Fibroblast of skin of scalp (primary cell): ENCODE measurements around the gene ANGPTL5.
"Not testable (repeated sequence)": the region's sequence is repeated elsewhere in the genome, so short reads cannot be mapped to it uniquely, and the experiment has no call there.

Source experiments
- DNase-seq: peaks from one replicate; pipeline ENCODE4 v3.0.0-alpha.2; 2013

ANGPTL5 gene

DNA sequence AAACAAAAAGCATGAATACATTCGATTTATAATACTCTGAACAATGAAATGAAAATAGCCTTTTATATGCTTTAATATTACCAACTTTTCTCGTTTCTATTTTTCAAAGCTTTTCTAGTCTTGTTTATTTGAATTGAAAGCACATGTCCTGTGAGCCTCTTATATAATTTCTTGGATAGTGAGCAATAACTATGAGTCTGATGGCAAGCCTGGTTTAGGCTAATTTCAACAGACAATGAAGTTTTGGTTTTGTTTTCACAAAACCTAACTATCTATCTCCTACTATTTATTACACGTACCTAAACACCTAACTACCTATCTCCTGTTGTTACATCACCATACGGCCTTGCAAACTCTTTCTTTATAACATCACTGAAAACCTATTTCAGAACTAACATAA is 30.7 kb downstream of the ANGPTL5 start:
- DNase-seq, result no peak

DNA sequence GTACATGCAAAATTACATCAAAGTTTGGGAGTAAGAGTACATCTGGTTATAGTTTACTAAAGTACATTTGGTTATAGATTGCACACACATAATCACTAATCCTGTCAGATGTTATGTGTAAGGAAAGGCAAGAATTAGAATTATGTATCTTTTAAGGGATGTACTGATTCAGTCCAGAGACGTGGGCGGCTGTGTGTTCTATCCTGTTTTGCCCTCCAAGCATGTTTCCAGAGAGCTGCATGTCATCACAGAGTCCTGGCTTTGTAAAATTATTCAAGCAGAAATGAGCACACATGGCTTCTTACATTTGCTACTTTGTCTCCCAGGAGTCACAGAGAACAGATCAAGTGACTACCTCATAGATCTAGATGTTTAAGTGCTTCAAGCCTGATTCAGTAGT is 34.7 kb downstream of the ANGPTL5 start:
- DNase-seq, result no peak

DNA sequence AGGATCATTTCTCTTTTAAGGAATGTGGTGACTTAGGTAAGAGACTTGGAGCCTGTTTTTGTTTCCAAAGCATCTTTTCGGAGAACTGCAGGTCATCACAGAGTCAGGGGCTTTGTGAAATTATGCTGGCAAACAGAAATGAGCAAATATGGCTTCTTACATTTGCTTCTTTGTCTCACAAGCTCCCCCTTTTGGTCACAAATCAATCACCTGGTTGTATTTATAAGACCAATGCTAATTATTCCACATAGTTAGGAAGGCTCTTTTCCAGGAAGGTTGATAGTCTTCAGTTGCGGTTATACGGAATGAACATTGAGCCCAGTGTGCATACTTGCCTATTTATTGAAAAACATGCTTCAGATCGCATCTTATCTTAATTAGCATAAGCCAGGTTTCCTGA is 36.1 kb downstream of the ANGPTL5 start:
- DNase-seq, result peak; percentile 72

DNA sequence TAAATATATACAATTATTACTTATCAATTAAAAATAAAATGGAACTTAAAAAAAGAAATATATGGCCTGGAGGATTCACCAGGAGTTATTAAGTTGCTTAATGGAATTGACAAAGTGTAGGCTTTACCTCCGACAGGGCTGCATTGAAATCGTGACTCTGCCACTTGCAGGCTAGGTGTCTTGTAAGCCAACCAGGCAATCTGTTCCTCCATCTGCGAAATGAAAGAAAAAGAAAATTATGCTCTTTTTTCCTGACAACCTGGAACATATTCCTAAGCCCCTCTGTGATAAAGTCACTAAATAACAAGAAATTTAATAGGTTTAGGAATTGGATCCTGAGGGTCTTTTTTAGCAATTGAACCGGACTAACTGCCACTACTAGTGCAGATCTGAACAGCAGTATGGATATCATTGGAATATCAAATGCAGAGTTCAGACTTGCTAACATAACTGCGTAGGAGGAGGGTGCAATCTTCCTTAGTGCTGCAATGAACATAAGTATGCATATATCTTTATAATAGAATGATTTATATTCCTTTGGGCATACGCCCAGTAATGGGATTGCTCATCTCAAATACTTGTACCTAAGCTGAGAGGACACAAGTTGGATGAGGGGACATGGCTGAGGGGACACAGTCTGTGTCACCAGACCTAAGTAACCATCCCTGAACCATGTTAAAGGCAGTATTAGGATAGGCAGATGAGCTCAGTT is 44.0 kb downstream of the ANGPTL5 start:
- DNase-seq, result no peak

DNA sequence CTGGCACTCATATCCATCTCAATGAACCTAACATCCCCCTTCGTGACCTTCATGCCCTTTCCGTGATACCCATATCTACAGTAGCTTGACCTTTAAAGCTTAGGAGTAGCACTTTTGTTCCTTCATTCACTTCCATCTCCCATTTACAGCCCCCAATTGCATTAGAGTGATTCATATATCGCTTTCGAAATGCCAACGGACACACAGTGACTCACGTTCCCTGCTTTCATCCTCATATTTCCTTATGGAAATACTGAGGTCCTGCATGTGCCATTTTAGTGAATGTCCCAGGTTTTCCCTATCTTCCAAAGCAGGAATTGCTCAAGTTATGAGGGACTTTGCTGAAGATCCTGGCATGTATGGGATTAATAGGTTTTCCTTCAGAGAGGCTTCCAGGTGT is 45.8 kb downstream of the ANGPTL5 start:
- DNase-seq, result peak; percentile 75

DNA sequence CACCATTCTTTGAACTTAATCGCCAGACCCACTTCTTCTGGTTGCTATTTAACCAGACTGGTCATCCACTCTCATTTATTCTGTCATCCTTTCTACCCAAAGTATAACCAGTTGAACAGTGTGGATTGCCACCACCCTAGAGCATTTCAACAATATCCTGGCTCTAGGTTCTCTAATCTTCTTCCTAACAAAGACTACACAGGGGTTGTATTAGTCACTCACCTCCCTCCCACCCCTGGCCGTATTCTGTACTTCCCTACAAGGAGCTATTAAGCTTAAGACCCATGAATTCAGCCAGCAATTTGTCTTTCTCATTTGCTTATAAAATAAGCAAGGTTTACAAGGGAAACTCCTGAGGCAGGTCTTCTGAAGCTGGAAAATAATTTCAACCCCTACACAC is 48.4 kb downstream of the ANGPTL5 start:
- no peak for DNase-seq

DNA sequence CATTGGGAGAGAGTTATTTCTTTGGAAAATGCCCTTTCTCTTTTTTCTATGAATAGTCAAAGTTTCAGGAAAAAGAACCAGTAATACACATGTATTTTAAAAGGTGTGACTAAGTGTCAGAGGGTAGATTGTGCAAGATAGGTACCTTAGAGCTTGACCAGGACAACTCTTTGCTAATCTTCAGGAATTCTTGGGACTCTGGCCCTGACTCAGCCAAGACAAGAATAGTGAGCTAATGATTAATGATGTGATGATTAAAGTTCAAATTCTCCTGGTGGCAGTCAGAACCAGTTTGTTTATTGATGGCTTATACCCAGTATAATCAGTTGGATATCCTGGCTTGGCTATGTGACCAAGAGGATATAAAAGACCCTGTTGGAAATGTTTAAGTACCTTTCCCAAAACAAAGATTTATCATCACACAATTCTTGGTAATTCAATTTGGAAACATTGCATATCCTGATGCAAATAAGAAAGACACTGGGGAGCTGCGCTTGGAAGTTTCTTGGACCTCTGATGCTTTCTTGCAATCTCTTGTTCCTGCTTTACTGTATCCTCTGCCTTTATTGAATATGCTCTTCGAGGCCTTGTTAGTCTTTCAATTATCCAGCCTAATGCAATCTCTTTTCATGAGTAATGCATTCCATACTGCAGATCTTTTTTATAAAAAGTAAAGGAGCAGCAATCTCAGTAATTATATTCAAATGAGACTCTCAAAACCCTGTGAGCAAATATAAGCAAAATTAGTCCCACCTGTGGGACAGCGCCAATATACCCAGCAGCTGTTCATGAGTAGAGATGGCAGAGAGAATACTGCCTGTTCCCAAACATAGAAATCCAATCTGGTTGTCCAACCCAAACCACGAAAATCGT is 49.5 kb downstream of the ANGPTL5 start:
- peak; percentile 65 for DNase-seq

DNA sequence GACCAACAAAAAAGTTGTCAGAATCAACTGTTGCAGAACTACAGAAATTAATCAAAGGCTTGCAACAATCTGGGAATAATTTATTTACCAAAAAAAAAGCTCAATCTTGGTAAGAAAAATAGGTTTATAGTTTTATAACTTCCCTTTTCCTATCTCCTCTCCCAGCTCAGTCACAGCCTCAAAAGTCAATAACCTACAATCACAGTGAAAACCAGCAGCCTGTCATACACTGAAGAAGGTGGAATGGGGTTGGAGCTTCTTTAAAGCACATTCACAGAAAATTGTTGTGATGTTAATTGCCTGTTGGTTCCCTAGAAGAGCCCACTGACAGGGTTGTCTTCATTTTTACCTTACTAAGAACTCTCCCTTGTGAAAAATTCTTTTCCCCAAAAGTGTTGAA is 52.2 kb downstream of the ANGPTL5 start:
- DNase-seq, result no peak

DNA sequence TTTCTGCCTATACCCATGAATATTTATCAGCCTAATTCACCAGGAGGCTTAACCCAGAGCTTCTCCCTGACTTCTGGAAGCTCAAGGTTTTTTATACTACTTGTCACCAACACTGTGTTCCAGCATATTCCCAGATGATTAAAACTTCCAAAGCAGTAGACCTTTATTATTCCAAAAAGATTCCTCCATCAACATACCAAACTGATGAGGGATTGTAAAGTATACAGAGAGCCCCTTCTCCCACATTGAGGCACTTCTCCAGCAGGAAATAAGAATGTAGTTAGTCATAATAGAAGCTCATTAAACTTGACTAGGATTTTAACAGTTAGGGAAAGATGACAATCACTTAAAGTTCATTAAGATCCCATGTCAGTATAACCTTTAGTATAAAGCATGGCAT is 53.0 kb downstream of the ANGPTL5 start:
- peak; percentile 95 for DNase-seq

DNA sequence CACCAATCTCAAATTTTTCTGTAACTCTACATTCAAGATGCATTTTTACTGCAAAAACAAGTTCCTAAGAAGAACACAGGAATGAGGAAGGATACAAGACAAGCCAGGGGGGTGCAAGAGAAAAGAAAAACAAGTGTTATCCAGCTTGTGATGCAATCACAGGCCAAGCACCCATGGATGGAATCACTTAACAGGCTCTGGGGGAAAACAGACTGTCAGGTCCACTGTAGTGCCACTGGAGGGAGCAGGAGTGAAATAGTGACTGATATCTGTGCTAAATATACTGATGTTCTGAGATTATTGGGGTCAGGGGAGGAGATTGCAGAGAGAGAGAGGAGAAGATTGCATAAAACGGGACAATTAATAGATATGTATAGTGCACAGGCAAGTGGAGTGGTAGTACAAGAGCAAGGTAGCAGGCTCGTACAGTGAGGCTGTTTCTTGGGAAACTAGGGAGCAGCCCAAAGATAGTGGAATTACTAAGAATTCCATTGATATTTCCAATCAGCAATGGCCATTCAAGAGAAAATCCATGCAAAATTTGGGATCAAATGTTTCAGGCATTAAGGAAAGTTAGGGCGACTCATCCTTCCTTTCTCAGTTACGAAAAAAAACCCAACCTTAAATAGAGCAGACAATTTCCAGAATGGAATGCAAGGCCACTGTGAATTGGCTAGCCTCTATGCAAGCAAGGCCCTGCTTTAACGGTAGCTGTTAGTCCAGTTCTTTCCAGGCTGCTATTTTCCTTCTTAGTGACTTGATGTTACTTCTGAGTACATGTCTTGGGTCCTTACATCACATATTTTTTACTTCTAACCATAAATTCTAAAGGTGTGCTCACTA is 53.7 kb downstream of the ANGPTL5 start:
- DNase-seq, result peak; percentile 95

DNA sequence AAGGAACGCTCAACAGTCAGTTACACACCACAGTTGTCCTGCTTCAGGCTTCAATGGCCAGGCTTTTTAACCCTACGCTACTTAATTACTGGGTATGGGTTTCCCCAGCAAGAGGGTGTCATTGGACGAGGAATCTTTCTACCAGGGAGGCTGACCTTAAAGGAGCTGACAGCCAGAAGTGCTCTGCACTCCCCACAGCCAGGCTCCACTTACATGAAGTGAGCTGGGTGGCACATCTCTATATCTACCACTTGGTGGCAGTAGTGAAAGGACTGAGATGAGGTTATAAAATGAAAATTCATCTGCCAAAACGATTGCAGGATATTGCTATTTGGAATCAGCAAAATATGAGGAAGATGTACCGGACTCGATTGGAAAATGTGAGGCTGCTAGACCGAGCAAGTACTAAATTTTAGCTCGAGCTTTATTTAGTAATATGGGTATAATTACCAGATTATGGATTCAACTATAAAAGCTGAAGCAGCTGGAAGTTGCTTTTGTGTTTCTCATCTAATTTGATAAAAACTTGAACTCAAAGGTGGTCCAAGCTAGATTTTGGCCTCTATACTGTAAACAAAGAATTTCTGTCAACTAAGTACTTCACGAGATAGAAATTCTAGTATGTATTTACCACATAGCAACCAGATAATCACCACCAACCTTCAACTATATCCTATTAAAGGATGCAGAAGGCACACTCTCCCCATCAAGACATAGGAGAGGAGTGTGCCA is 55.5 kb downstream of the ANGPTL5 start:
- DNase-seq, result peak; percentile 80

DNA sequence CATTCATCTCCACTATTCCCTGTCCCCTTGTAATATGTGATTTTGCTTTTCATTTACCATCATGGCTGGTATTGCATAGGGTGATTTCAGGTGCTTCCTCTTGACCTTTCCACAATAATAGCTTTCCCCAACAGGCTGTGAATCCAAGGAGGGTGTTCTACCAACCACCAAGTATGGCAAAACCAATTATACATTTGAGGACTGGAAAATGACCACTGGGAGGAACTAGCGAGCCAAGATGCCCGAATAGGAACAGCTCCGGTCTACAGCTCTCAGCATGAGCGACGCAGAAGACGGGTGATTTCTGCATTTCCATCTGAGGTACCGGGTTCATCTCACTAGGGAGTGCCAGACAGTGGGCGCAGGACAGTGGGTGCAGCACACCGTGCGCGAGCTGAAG is 64.1 kb downstream of the ANGPTL5 start:
- DNase-seq, result not testable (repeated sequence)

DNA sequence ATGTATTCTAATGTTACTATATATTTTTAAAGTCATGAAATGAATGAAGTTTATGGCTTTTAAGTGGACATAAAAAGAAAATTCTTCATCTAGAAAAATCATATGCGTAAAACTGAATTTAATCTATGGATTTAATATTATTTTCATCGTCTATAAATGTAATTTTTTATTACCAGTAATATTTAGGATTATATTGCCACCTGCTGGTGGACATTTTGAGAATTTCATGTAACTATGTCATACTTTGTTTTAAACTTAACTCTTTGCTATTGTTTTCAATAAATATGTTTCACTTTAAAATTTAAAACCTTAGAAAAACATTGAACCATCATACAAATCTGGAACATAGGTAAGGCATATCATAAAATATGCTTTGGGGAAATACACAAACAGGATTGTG is 68.1 kb downstream of the ANGPTL5 start:
- peak; percentile 42 for DNase-seq

DNA sequence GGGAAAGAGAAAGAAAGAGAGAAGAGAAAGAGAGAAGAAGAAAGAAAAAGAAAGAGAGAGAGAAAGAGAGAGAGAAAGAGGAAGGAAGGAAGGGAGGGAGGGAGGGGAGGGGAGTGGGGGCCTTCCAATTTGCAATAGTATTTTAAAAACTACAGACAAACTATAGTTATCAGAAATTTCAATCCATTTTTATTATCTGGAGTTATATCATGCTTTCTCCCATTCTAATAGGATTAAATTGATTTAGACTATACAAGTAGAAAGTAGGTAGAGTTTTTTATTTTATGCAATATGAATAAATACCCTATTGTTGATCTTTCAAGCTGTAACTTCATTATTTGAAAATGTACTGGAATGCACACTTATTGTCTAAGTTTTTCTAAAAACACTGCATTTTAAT is 71.7 kb downstream of the ANGPTL5 start:
- DNase-seq, result no peak

DNA sequence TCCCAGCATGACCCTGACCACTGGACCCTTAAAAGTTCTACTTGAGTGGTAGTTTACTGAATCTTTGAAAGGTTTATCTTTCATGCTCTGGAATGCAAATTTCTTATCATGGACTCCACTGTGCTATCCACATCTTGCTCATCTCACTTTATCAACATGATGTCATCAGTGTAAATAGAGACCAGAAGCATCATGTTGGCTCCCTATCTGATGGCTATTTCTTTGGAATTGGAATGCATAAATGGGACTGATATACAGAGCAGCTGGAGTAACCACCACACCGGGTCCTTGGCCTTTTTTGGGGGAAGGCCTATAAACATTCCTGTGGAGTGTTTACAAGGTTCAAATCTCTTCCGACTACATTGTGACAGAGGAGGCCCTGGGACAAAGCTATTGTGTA is 75.6 kb downstream of the ANGPTL5 start:
- DNase-seq, result no peak
